Left ventricle myocardium inferior (tissue), 1 donor: Measurements from ENCODE around the gene CLDN7. TPM values are rescaled to one million over a fixed set of nuclear protein-coding genes. Genes with fewer than 3 reads are reported as not detected.

ENCODE experiments used
- DNase-seq: peaks from one replicate; pipeline ENCODE4 v3.0.0-alpha.2; 2020
- H3K27ac ChIP-seq: fragments of 200-600 bp; replicated peaks from 2 replicates; pipeline ENCODE4 v1.8.0; 2021
- H3K27me3 ChIP-seq: fragments of 200-600 bp; 2 replicates; pipeline ENCODE4 v1.8.0; 2021; ENCODE audit warnings: low read depth
- H3K36me3 ChIP-seq: fragments of 200-600 bp; 2 replicates; pipeline ENCODE4 v1.8.0; 2021
- H3K4me1 ChIP-seq: fragments of 200-600 bp; 2 replicates; pipeline ENCODE4 v1.8.0; 2021
- H3K4me3 ChIP-seq: fragments of 200-600 bp; 2 replicates; pipeline ENCODE4 v1.8.0; 2021; ENCODE audit warnings: mild to moderate bottlenecking, moderate library complexity
- H3K9me3 ChIP-seq: fragments of 200-600 bp; replicated peaks from 2 replicates; pipeline ENCODE4 v1.8.0; 2021
- CTCF ChIP-seq: fragments of 200-600 bp; IDR thresholded peaks from 2 replicates; pipeline ENCODE4 v1.8.0; 2021; ENCODE audit warnings: antibody characterized with exemption, mild to moderate bottlenecking, borderline replicate concordance
- intact Hi-C: fragments of 100-400 bp; cut with micrococcal nuclease; formaldehyde crosslinking; loops from one replicate; pipeline ENCODE4 v1.11.0; 2022
- total RNA-seq: library from RNA; stranded (reverse); fragmentation: NEBNext Ultra II Directional; extraction: Animal tissue kit (Norgen Biotek cat#: 25700); gene quantifications from one replicate; pipeline ENCODE4 v1.2.1, GENCODE V29; 2021
- donor health status: DM: no; HTN: yes; CAD: no; lungs with severe emphysema.

Gene CLDN7
- total RNA-seq, 1 donor from 2014 or later, result 1.6 TPM

DNA sequence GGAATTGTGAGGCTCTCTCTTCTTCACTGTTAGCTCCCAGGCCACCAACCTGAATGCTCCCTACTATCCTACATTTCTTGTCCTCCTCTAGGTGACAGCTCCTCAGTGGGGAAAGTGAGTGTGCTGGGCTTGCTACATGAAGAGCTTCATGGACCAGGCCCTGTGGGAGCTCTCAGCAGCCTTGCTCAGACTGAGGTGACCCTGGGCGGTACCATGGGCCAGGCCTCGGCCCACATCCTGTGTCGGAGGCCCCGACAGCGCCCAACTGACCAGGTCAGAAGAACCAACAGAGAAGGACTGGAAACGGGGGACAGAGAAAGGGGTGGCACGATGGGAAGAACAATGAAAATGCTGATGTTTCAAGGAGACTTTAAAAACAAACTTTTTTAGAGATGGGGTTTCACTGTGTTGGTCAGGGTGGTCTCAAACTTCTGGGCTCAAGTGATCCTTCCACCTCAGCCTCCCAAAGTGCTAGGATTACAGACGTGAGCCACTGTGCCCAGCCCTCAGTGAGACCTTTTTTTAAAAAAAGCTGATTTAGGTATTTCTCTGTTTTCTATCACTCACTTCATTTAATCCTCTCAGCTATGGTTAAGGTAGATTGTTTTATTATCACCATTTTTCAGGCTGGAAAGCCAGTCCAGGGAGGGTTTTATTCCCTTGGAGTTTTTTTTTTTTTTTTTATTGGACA, 5.4 kb downstream of the CLDN7 start:
- H3K4me1 ChIP-seq, result peaks cover 29% of the 10 kb centered on the region
- H3K9me3 ChIP-seq, result no peaks in the 10 kb centered on the region
- H3K27me3 ChIP-seq, result peaks cover 15% of the 10 kb centered on the region
- no peak for DNase-seq
- no peak overlapping the region for H3K4me3 ChIP-seq
- peaks cover 58% of the 10 kb centered on the region for H3K36me3 ChIP-seq
- intact Hi-C loops, result no loop called here
- H3K27ac ChIP-seq, result no peak overlapping the region
- no peak for TF ChIP-seq CTCF

- H3K27me3 ChIP-seq, result no peaks in the 10 kb centered on the region
- H3K36me3 ChIP-seq, result peaks cover 58% of the 10 kb centered on the region
- intact Hi-C loops, result no loop called here
- no peaks in the 10 kb centered on the region for H3K9me3 ChIP-seq
- DNase-seq, result no peak
- no peak overlapping the region for H3K4me3 ChIP-seq
- no peak overlapping the region for H3K27ac ChIP-seq
- peaks cover 35% of the 10 kb centered on the region for H3K4me1 ChIP-seq
- no peak for TF ChIP-seq CTCF
These were observed 7.8 kb downstream of the CLDN7 start for GRCh38 chr17:7254511-7254910.

- intact Hi-C loops, result no loop called here
- no peak for TF ChIP-seq CTCF
- Histone ChIP-seq H3K27ac (peak overlapping the region; percentile 99), H3K4me3 (peak overlapping the region; percentile 99), H3K9me3 (no peaks in the 10 kb centered on the region), H3K27me3 (no peaks in the 10 kb centered on the region), H3K4me1 (peaks cover 49% of the 10 kb centered on the region), H3K36me3 (peaks cover 44% of the 10 kb centered on the region)
- no peak for DNase-seq
These were observed 9.2 kb downstream of the CLDN7 start for GRCh38 chr17:7253082-7253481.

DNA sequence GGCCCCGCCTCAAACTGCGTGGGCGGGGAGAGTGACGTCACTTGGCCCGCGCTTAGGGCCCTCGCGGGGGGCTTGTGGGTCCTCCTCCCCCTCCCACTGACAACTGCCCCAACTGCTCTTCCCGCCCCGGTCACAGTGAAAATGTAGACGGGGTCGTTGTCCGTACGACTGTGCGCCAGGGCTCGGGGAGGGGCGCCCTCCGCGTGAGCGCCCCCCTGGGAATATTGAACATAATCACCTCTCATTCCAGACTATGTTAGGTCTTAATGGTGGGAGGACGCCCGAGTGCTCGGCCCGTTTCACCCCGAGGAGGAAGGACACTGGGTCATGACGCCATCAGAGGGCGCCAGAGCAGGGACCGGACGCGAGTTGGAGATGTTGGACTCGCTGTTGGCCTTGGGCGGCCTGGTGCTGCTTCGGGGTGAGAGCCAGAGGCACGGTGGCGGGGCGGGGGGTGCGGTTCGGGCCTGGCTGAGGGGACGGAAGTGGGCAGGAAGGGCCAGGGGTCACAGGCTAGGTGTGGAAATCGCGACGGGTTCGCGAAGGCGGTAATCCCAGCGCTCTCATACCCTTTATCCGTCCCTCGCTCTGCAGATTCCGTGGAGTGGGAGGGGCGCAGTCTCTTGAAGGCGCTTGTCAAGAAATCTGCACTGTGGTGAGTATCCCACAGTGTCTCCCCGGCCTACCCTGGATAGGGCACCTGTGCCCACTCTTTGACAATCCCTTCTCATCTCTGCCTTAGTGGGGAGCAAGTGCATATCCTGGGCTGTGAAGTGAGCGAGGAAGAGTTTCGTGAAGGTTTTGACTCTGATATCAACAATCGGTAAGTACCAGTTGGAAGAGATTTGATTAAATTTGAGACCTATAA, 9.9 kb downstream of the CLDN7 start, which contains the start of gene ELP5:
TSS of gene ELP5 (plus strand) at position 40 of the 868 bp plus-strand sequence. CDS start at position 376, 336 bp downstream.
- H3K9me3 ChIP-seq, result no peaks in the 10 kb centered on the region
- TF ChIP-seq CTCF, result peak; percentile 30
- intact Hi-C loops, result no loop called here

GRCh38 chr17:7251661-7252175, 10.6 kb downstream of the CLDN7 start, which contains the start of gene CTDNEP1:
TSS of gene CTDNEP1 (minus strand) at chr17:7251734. CDS start at chr17:7251296, 438 bp downstream.
- intact Hi-C loops, result no loop called here
- H3K4me1 ChIP-seq, result peaks cover 52% of the 10 kb centered on the region

More for the DNA sequence above, 9.9 kb downstream of the CLDN7 start, which contains the start of gene ELP5:
- H3K36me3 ChIP-seq, result peaks cover 38% of the 10 kb centered on the region
- H3K27ac ChIP-seq, result peak within 1 kb of the TSS; percentile 99
- H3K4me3 ChIP-seq, result peak within 1 kb of the TSS; percentile 99
- no peaks in the 10 kb centered on the region for H3K27me3 ChIP-seq
- peak; percentile 95 for DNase-seq
- peaks cover 52% of the 10 kb centered on the region for H3K4me1 ChIP-seq

More at GRCh38 chr17:7251661-7252175, 10.6 kb downstream of the CLDN7 start, which contains the start of gene CTDNEP1:
- H3K9me3 ChIP-seq, result no peaks in the 10 kb centered on the region
- H3K36me3 ChIP-seq, result peaks cover 35% of the 10 kb centered on the region
- H3K4me3 ChIP-seq, result peak within 1 kb of the TSS; percentile 99
- H3K27ac ChIP-seq, result peak within 1 kb of the TSS; percentile 99
- H3K27me3 ChIP-seq, result no peaks in the 10 kb centered on the region
- DNase-seq, result peak; percentile 95
- TF ChIP-seq CTCF, result no peak
